IMR-90 (cell line): ENCODE measurements around the gene DIPK1A.

Experiments used
- CTCF ChIP-seq: conservative IDR thresholded peaks from 2 replicates; pipeline ENCODE4 v1.5.1; 2012; ENCODE audit warnings: mild to moderate bottlenecking, low read depth, low read length, improper control_type of control experiment
- USF2 ChIP-seq: fragments of 150-350 bp; IDR thresholded peaks from 2 replicates; pipeline ENCODE4 v1.6.1; 2017; ENCODE audit warnings: mild to moderate bottlenecking, antibody characterized with exemption, low read length, low read depth

- TF ChIP-seq USF2 = no peak
- TF ChIP-seq CTCF = no peak
Observed at GRCh38 chr1:92808381-92808780, 152.9 kb downstream of the DIPK1A start.
